GM12891 (cell line): ENCODE measurements around the gene VPS16.

Source experiments
- DNase-seq: peaks from one replicate; pipeline ENCODE4 v3.0.0; 2011; ENCODE audit warnings: low spot score; ENCODE audit not compliant: insufficient read length
- FAIRE-seq: peaks from 2 replicates; lab custom pipeline; 2011; peaks lifted over from hg19 to GRCh38; lab: Jason Lieb, UNC
- PAX5 ChIP-seq: IDR thresholded peaks from 2 replicates; pipeline ENCODE4 v1.6.1; 2011; ENCODE audit warnings: low read length, moderate library complexity, mild to moderate bottlenecking; ENCODE audit not compliant: insufficient read depth, severe bottlenecking
- POLR2A ChIP-seq: IDR thresholded peaks from 2 replicates; pipeline ENCODE4 v1.6.1; 2011; ENCODE audit warnings: low read depth, low read length, control low read depth
- POLR2AphosphoS5 ChIP-seq: IDR thresholded peaks from 2 replicates; pipeline ENCODE4 v1.6.1; 2011; ENCODE audit warnings: low read depth, low read length, control low read depth
- POU2F2 ChIP-seq: IDR thresholded peaks from 2 replicates; pipeline ENCODE4 v1.6.1; 2011; ENCODE audit warnings: low read depth, mild to moderate bottlenecking, control low read depth, low read length, moderate library complexity
- SPI1 ChIP-seq: IDR thresholded peaks from 2 replicates; pipeline ENCODE4 v1.6.1; 2011; ENCODE audit warnings: low read depth, low read length, control low read depth
- TAF1 ChIP-seq: IDR thresholded peaks from 2 replicates; pipeline ENCODE4 v1.6.1; 2011; ENCODE audit warnings: low read depth, low read length, control low read depth

Gene VPS16

DNA sequence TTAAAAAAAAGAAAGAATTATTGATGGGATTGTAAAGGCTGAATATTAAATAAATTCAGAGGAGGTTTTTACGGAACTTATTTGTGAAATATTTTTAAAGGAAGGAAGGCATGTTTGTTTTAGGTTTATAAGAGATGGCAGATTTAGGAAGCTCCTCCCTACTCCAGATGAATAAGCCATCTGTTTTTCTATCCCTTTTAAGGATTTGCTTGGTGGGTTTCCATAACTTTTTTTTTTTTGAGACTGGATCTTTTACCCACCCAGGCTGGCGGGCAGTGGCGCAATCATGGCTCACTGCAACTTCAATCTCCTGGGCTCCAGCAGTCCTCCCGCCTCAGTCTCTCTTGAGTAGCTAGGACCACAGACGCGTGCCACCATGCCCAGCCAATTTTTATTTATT is 63.1 kb downstream of the VPS16 start:
- TF ChIP-seq POLR2A (no peak), POU2F2 (no peak), TAF1 (no peak), SPI1 (no peak), POLR2AphosphoS5 (no peak), PAX5 (no peak)
- FAIRE-seq (no peak), DNase-seq (no peak)

DNA sequence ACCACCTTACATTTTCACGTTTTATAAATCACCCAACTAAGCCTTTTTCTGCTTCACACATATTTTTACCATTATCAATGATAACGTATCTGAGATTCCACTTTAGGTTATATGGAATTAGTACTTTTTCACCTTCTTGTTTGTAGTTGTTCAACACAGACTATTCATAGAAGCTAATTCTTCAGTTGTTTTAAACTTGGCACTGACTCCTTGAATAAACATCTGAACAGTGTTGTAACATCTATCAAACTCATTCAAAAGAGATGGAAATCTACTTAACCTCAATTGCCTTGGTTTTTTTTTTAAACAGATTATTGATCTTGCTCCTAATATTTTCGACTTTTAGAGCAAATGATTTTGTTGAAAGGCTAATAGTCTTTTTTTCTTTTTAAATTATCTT is 67.0 kb downstream of the VPS16 start:
- FAIRE-seq = peak; percentile 20
- TF ChIP-seq TAF1 (no peak), SPI1 (no peak), POLR2AphosphoS5 (no peak), POLR2A (no peak), POU2F2 (no peak), PAX5 (no peak)
- no peak for DNase-seq

DNA sequence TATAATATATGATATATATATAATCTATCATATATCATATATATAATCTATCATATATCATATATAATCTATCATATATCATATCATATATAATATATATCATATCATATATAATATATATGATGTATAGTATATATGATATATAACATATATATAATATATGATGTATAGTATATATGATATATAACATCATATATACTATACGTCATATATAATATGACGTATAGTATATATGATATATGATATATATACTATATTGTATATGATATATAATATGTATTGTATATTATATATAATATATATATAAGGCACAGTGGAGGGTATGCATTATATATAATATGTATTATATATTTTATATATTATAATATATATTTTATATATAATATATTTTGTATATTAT is 69.4 kb downstream of the VPS16 start:
- FAIRE-seq (no peak), DNase-seq (no peak)
- no peak for TF ChIP-seq TAF1
- TF ChIP-seq PAX5 = no peak
- no peak for TF ChIP-seq POLR2A
- no peak for TF ChIP-seq POU2F2
- TF ChIP-seq SPI1 = no peak
- no peak for TF ChIP-seq POLR2AphosphoS5

DNA sequence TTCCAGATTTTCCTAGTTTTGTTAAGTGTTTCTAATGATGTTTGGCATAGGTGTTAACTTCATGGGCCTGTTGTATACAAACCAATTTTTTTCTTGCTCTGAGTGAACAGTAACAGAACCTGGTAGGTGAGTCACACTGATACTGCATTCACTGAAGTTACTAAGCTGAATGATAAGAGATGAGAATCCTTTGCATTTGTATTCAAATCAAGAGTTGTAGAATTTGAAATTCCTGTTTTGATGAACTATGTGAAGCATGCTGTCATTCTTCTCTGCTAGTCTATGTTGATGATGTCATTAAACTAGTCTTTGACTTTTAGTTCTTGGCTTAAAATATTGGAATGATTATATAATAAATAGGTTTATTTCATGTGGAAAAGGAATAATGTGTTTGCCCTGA is 70.7 kb downstream of the VPS16 start:
- no peak for DNase-seq
- TF ChIP-seq PAX5 (no peak), SPI1 (no peak), POU2F2 (no peak), TAF1 (no peak), POLR2A (no peak), POLR2AphosphoS5 (no peak)
- no peak for FAIRE-seq

DNA sequence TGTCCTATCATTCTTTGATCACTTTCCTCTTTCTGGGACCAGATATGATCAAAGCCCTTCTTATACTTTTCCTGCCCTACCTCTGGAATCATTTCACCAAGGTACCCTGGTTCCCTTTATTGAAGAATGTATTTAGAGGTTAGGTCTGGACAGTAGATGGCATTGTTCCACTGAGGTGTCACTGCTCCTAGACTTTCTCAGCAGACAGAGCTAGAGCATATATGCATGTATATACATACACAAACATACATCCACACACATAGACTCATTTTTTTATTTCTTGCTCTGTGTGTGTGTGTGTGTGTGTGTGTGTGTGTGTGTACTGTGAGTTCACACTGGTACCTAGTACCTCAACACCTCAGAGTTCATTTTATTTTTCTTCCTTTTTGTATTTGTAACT is 73.6 kb downstream of the VPS16 start:
- FAIRE-seq = peak; percentile 31
- TF ChIP-seq POLR2AphosphoS5 (no peak), POLR2A (no peak)
- DNase-seq = no peak
